COR-L47 (cell line): Measurements from ENCODE around the gene NR4A1.

Experiments
- DNase-seq: peaks from one replicate; lab custom pipeline; 2025; lab: John Stamatoyannopoulos, UW

Gene NR4A1

DNA sequence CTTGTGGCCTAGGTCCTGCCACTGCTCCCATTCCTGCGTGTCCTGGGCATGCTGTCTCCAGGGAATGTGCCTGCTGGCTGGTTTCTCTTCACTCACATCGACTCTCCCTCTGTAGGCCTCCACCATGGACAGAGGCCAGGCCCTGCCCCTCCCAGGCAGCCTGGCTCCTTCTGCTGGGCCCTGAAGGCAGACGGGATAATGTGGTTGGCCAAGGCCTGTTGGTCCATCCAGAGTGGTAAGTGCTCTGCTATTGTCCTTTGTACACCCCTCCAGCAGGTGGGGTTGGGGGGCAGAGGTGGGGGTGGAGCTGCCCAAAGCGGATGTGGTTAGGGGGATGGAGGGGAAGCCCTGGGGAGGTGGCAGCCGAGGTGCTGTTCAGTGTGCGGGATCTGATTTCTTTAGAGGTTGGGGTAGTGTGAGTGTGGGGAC, 9.5 kb upstream of the NR4A1 start:
- DNase-seq: no peak

DNA sequence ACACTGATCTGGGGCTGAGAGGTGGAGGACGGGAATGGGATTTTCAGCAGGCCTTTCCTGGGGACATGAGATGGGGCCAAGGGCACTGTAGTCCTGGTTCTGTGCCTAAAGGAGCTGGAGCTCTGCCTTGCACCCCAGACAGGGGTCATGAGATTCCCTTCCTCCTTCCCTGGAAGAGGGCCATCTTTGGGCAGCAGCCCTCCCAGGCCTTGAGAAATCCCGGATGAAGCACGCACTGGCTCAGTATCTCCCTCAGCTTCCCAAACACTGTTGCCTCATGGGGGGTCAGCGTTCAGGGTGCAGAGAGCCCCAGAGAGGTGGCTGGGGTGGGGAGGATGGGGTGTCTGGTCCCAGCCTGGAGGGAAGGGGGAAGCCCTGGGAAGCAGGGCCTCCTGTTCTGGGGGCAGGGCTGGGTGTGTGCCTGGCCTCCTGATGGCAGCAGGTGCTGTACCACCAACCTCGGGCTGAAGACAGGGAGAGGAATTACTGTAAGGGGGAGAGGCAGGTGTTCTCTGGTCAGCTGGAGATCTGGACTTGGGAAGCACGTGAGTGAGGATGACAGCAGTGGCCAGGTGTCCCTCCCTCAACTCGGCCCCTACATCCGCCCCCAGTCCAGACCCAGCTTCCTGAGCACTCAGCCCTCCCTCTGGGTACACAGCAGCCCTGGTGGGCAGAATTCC, 8.4 kb upstream of the NR4A1 start:
- peak; percentile 91 for DNase-seq

DNA sequence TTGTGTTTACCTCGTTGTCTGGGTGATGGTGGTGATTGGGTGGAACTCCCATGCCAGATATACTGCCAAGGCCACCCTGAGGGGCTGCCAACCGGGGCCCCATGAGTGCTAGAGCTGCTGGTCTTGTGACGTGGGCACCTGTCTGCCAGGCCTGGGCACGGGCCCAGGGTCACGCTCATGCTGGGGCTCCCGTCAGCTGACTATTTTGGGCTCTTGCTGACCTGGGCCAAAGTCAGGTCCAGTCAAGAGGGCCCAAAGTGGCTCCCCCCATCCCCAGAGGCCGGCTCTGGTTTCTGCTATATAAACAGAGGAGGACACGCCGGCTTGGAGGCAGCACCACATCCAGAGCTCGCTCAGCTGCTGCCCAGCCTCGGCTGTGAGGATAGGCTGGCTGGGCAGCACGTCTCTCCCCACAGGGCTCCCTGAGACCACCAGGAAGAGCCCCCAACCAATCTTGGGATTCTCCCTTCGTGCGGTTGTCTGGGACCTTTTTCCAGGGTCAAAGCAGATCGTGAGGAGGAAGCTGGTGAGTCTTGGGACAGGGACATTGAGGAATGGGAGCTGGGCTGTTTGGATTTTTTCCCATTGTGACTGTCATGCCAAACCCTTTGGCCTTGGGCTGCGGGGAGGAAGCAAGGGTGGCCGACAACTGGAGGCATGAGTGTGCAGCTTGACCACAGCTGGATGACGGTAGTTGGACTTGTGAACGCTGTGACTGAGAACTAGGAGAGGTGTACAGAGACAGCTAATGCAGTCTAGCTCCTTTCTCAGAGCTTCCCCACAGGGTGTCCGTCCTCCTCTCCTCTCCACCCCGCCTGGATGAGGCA, 7.6 kb upstream of the NR4A1 start:
- no peak for DNase-seq

DNA sequence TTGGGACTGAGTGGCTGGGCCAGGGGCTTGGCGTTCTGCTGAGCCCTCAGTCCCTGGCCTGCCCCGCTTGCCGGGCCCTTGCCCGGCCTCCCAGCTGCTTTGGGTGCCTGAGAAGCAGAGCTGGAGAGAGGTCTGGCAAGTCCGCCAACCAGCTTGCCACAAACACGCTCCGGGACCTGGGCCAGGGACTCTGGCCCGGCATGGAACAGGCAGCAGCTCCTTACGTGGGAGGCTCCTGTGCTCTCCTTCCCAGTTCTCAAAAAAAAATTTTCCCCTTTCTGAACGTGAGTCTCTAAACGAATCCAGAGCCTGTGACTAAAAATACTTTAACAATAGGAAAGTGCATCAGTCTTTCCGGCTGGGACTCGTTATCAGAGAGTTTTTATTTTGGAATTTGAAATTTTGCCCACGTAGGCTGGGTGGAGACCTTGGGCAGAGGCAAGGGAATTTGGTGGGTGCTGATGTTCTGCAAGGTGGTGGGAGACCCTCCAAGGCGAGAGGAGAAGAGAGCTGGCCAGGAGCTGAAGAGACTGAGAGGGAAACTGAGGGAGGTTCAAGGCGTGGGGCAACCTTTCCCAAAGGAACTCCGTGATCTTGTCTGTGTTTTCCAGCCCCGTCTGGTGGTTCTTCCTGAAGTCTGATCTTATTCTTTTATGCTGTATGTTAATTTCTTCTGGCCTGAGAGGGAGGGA, 6.8 kb upstream of the NR4A1 start:
- DNase-seq: no peak

DNA sequence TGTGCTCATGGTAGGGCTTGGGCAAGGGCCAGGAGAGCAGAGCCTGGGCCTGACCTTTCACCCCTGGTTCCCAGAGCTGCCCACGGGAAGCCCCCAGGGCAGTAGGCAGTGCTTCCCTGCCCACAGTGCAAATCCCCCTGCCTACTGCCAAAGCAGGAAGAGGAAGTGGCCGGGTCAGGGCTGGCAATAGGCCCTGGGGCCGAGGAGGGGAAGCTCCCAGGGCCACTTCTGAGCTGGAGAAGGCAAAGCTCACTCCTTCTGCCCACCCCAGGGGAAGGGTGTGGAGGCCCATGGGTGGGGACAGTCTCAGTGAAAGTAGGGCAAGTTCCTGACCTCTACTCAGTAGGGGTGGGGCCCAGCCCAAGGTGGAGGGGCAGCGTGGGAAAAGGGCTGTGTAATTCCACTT, 5.4 kb upstream of the NR4A1 start:
- no peak for DNase-seq

DNA sequence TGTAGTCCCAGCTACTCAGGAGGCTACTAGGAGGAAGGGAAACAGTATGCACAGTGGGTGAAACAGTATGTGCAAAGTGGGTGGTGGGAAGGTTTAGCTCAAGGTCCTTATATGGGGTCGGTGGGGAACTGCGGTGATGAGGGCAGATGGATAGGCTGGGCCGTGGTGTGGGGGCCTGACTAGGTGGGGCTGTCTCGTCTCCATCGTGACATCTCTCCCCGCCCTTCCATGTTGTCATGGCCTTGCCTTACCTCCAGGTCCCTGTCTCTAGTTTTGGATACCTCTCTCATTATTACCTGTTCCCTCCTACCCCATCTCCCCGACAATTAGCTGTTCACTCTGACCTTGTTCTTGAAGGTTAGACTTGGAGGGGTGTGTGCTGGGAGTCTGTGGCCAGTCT, 4.4 kb upstream of the NR4A1 start:
- no peak for DNase-seq

DNA sequence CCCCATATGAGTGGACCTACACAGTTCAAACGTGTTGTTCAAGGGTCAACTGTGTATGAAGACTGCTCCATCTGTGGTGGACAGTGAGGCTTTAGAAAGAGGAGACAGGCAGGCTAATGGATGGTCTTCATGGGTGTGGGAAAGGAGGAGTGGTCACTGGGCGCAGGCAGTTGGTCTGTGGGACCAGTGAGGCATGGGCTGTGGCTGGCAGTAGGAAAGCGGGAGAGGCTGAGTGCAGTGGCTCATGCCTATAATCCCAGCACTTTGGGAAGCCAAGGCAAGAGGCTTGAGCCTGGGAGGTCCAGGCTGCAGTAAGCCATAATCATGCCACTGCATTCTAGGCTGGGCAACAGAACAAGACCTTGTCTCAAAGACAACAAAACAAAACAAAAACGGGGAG, 2.0 kb upstream of the NR4A1 start:
- DNase-seq: no peak

DNA sequence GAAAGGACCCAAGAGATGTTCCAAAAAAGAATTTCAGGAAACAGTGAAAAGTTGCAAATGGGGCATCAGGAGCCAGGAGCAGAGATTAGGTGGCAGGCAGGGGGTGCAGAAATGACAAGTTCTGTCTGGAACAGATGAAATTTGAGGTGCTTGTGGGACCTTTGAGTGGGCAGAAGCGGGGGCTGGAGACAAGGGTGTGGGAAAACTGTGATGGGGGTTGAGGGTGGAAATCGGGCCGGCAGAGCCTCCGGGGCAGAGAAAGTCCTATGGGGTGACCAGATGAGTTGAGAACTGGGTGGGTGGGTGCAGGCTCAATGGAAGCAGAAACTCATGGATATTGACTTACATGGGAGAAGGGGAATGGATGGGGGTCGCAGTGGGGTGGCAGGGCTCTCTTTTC, 1.6 kb upstream of the NR4A1 start:
- no peak for DNase-seq

DNA sequence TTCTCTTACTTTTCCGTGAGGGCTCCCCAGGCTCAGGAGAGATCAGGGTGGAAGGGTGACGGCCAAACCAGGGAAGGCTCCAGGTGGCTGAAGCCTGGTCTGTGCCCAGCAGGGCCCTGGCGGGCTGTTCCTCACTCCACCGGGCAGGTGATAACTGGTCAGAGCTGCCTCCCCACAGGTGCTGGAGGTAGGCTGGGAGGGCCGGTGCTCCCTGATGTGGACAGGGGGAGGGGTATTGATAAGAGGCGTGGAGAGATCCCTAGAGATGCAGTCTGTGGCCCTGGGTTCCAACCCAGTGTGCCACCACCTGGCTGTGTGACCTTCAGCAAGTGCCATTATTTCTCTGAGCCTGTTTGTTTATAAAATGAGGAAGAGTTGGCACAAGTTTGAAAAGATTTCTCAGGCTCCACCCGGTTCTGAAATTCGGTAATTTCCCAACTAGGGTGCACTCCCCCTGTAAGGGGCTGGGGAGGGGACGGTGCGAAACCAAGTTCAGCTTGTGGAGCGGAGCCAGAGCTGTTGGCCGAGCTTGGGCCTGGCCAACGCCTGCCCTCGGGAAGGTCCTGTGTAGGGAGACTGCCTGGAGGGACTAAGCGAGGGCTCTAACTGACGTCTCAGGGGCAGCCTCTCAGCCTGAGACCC, 1.0 kb upstream of the NR4A1 start:
- DNase-seq: peak; percentile 34

DNA sequence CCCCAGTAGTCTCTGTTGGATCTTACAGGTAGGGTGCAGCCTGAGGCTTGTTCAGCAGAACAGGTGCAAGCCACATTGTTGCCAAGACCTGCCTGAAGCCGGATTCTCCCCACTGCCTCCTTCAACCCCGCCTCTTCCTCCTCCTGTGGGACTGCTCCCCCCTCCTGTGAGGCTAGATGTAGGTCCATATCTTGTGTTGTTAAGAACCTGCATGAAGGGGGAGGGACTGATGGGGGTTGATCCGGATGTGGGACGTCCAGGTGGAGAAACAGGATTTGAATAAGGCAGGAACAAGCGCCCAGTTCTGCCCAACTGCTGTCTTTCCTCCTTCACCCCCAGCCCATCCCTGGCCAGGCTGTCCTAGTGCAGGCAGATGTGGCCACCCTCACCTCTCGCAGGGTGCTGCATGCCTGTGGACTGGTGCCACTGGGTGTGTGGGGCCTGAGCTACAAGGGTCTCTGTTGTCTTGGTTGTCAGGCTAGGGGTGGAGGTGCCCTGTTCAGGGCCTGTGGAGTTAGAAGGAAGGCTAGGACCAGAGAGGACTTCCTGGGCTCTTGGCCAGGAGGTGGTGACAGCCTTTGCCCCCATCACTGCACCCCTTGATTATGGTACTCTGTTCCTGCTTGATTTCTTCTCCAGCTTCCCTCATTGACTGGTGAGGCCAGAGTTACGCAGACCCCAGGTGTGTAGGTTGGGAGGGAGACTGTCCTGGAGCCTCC, 1.4 kb downstream of the NR4A1 start:
- DNase-seq: peak; percentile 45

DNA sequence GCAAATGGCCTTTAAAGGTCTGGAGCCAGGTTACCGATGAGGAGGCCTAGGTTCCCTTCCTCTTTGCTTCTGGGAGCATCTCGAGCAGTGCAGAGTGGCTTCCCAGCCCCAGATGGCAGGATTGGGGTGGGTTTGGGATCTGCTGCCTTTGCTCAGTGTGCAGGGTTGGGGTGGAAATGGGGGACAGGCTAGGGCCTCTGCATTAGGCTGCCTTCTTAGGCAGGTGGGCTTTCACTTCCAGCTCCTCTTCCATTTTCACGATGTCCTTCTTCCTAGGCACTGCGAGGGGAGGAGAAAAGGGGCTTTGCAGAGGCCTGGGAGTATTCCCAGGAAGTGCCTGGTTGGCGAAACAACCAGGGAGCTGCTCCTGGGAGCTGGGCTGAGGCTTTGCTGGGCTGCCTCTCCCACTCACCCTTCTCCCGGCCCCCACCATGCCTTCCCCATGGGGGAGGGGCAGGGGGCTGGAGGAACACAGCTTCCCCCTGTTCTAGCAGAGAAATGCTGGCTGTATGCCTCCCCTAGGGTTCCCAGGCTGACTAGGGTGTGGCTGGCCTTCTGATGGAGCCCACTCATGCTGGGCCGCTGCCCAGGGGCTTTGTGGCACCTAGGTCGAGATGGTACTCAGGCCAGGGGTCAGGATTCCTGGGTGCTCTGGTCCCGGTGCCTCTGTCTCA, 2.4 kb downstream of the NR4A1 start:
- no peak for DNase-seq

DNA sequence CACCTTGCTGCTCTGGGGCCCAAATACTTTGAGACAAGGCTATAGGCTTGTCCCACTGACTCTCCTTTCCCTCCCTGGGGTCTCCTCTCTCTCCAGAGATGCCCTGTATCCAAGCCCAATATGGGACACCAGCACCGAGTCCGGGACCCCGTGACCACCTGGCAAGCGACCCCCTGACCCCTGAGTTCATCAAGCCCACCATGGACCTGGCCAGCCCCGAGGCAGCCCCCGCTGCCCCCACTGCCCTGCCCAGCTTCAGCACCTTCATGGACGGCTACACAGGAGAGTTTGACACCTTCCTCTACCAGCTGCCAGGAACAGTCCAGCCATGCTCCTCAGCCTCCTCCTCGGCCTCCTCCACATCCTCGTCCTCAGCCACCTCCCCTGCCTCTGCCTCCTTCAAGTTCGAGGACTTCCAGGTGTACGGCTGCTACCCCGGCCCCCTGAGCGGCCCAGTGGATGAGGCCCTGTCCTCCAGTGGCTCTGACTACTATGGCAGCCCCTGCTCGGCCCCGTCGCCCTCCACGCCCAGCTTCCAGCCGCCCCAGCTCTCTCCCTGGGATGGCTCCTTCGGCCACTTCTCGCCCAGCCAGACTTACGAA, 3.1 kb downstream of the NR4A1 start:
- no peak for DNase-seq

DNA sequence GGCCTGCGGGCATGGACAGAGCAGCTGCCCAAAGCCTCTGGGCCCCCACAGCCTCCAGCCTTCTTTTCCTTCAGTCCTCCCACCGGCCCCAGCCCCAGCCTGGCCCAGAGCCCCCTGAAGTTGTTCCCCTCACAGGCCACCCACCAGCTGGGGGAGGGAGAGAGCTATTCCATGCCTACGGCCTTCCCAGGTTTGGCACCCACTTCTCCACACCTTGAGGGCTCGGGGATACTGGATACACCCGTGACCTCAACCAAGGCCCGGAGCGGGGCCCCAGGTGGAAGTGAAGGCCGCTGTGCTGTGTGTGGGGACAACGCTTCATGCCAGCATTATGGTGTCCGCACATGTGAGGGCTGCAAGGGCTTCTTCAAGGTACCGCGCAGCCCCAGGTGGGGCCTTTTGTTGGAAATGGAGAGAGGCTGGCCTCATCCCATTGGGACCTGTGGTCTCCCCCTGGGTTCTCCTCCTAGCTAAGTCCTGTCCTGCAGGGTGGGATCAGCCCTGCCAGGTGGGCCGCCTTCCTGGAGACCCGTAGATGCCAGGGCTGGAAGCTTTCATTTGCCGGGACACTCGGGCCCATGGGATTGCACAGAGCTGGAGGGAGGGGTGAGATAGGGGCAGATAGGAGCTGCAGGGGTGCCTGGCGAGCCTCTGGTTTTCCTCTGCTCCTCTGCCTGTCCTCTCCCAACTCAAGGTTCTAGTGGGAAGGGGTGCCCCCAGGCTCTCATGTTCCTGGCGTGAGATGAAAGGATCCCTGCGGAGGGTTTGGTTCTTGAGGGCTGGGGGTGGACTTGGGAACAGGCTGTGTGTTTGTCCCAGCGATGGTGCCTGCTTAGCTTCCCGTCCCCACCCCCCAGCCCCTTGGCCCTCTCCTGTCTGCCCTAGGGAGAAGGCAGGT, 3.8 kb downstream of the NR4A1 start:
- DNase-seq: no peak

DNA sequence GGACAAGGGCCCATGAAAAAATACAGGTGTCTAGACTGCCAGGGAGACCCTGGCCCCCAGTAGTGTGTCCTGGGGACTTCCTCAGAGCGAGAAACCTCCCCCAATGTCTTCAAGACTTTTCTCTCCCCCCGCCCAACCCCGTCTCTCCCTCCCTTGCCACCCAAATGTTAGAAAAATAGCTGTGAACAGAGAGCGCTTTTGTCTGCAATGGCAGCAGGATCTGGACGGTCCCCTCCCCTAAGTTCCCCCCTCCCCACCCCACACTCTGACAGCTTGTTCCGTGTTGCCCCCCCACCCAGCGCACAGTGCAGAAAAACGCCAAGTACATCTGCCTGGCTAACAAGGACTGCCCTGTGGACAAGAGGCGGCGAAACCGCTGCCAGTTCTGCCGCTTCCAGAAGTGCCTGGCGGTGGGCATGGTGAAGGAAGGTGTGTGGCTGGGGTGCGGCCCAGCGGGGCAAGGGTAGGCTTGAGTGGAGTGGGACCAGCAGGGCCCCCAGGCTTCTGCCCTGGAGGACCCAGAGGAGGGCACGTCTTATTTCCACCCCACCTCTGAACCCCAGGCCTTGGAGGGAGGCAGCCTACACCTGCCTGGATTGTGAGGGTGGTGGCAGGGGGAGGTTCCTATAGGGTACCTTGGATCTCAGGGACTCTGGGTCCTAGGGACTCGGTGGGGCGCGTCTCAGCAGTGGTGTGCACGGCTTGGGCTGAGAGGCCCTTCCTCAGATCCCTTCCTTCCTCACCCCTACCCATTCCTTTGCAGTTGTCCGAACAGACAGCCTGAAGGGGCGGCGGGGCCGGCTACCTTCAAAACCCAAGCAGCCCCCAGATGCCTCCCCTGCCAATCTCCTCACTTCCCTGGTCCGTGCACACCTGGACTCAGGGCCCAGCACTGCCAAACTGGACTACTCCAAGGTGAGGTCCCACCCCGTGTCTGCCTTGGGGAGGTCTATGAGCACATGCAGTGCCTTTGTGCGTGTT, 4.8 kb downstream of the NR4A1 start:
- no peak for DNase-seq

DNA sequence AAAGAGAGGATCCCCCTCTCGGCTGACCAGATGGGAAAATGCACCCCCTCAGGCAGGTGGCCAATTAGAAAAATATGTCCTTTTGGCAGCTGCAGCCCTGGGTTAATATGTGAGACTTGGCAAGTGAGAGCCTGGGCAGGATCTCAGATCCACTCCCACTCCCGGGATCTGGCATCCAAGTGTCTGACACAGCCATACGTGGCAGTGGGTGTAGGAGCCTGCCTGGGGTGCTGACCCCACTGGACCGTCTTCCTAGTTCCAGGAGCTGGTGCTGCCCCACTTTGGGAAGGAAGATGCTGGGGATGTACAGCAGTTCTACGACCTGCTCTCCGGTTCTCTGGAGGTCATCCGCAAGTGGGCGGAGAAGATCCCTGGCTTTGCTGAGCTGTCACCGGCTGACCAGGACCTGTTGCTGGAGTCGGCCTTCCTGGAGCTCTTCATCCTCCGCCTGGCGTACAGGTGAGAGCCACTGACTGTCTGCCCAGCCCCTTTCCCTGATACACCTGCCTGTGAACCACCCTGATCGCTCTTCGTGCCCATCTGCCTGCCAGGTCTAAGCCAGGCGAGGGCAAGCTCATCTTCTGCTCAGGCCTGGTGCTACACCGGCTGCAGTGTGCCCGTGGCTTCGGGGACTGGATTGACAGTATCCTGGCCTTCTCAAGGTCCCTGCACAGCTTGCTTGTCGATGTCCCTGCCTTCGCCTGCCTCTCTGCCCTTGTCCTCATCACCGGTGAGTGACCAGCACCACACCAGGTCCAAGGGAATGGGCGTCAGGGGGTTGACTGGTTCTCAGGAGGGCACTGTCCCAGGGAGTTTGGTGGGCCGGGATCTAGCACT, 5.8 kb downstream of the NR4A1 start:
- DNase-seq: no peak

DNA sequence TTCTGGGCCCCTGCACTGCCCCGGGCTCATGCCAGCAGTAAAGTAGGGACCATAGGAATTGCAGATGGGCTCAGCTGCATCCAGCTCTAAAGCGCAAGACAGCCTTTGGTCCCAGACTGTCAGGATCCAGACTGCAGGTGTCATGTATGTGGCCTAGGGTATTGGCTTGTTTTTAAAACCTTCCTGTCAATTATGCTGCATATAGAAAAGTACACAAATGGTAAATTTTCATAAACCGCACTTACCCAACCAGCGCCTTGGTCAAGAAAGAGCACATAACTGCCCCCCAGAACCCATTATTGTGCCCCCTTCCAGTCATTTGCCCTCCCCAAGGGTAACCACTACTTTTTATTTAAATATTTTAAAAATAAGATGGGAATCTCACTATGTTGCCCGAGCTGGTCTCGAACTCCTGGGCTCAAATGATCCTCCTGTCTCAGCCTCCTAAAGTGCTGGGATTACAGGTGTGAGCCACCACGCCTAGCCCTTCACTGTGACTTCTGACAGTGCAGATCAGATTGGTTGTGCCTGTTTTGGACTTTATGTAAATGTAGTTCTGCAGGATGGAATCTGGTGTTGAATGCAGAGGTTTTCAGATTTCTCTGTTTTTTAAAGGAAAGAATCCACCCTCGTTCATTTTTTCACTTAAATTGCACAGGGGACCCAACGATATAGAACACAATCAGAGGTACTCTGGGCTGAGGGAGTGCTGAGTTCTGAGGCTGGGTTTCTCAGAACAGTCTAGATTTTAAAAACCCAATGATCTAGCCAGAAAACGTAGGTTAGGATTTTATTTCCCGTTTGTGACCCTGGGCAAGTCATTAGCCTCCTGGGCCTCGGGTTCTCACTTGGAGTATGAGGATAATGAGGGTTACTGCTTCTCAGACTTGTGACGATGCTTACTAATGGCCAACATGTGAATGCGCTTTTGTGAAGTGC, 6.7 kb downstream of the NR4A1 start:
- DNase-seq: no peak
